Heart left ventricle (tissue), 13 donors: Measurements from ENCODE around the gene ABHD10.

ENCODE experiments used
- CTCF ChIP-seq, 12 donors: fragments of 200-600 bp; sonication (generic) in 4 of 12; IDR thresholded peaks; one replicate each; pipeline versions ENCODE4 v1.5.0 to v1.8.0; 2018 to 2022; ENCODE audit warnings: antibody characterized with exemption in 12 of 12, mild to moderate bottlenecking in 5 of 12
- POLR2A ChIP-seq, 2 donors: fragments of 450-650 bp; IDR thresholded peaks; one replicate each; pipeline ENCODE4 v1.6.1; 2017; ENCODE audit warnings: antibody characterized with exemption in 2 of 2, mild to moderate bottlenecking in 2 of 2, moderate library complexity in 2 of 2
- donor health status: ischemic (EF 13 %, LVEDD 7.1; RV severe dilation, severe dysfunction).
- donor health status: DM: no; HTN: yes; CAD: no.
- donor health status: DM: no; HTN: no; CAD: no.
- donor health status: ischemic (EF 25% LVEDD 6.9; RV normal size, moderate dysfunction).
- donor health status: ischemic (EF 25% LVEDD 5.7; RV mildly dilated, moderate dysfunction).
- donor health status: ischemic (EF 35%, LVEDD 5.7; RV mildly dilated, moderate dysfunction).
- donor health status: nonischemic (EF 11% LVEDD 7.7; RV severe dilation, severe dysfunction).
- donor health status: DM: yes; HTN: yes; CAD: no.
- donor health status: PGD.
- donor health status: ischemic (EF 29% LVEDD 5.4; RV normal size, mild dysfunction).
- donor health status: nonischemic (EF 23%, LVEDD 6.1; RV moderate dilation, normal function).

GRCh38 chr3:112003321-112004080 lies 24.7 kb downstream of the ABHD10 start:
- TF ChIP-seq CTCF (IDR thresholded peaks at IDR 0.05) (no peak), POLR2A (IDR thresholded peaks at IDR 0.05) (no peak)
